Activated T-cell treated with anti-CD3 and anti-CD28 coated beads for 1 hour (primary cell): Measurements from ENCODE around the gene PRRT3.
"Not testable (repeated sequence)": the region's sequence is repeated elsewhere in the genome, so short reads cannot be mapped to it uniquely, and the experiment has no call there.

Experiments
- DNase-seq: peaks from one replicate; pipeline ENCODE4 v3.0.0-alpha.2; 2020; ENCODE audit warnings: low read depth

PRRT3 gene

GRCh38 chr3:9897408-9898372 lies 54.5 kb downstream of the PRRT3 start:
- DNase-seq = no peak

- not testable (repeated sequence) for DNase-seq
Observed at GRCh38 chr3:9896755-9897407, 55.3 kb downstream of the PRRT3 start.

- not testable (repeated sequence) for DNase-seq
Observed at GRCh38 chr3:9895715-9896114, 56.5 kb downstream of the PRRT3 start.
